Neural crest cell (in vitro differentiated cells): ENCODE data around the gene FSTL4. TPM values are rescaled to one million over a fixed set of nuclear protein-coding genes. Genes with fewer than 3 reads are reported as not detected.
A peak's percentile ranks its signal among the peaks of the same experiment; 100 is the strongest.
"Not testable (repeated sequence)": the region's sequence is repeated elsewhere in the genome, so short reads cannot be mapped to it uniquely, and the experiment has no call there.

Source experiments
- DNase-seq: peaks from one replicate; pipeline ENCODE4 v3.0.0; 2021; ENCODE audit warnings: low read depth, mixed read lengths, low spot score
- H3K27ac Mint-ChIP-seq: one replicate; pipeline ENCODE4 v1.8.0; 2021; ENCODE audit warnings: mild to moderate bottlenecking, mixed read lengths; ENCODE audit not compliant: unreplicated experiment
- H3K27me3 Mint-ChIP-seq: 2 replicates; pipeline ENCODE4 v1.8.0; 2021; ENCODE audit warnings: low read depth, mild to moderate bottlenecking, mixed read lengths
- H3K36me3 Mint-ChIP-seq: 2 replicates; pipeline ENCODE4 v1.8.0; 2021; ENCODE audit warnings: low read depth, mild to moderate bottlenecking, mixed read lengths
- H3K4me1 Mint-ChIP-seq: 2 replicates; pipeline ENCODE4 v1.8.0; 2021; ENCODE audit warnings: mixed read lengths
- H3K4me3 Mint-ChIP-seq: one replicate; pipeline ENCODE4 v1.8.0; 2021; ENCODE audit warnings: mild to moderate bottlenecking, mixed read lengths
- H3K9me3 Mint-ChIP-seq: 2 replicates; pipeline ENCODE4 v1.8.0; 2021; ENCODE audit warnings: mixed read lengths
- total RNA-seq: library from RNA; stranded (reverse); gene quantifications from 2 replicates; pipeline ENCODE4 v1.2.1, GENCODE V29; 2021
- TF ChIP-seq, protein P1 (sequence below): fragments of 200-600 bp; sonication (generic); conservative IDR thresholded peaks from 2 replicates; pipeline ENCODE4 v1.5.0; 2021; ENCODE audit warnings: antibody characterized with exemption, mild to moderate bottlenecking

FSTL4 gene
- total RNA-seq, 1 donor from 2014 or later: 2.0 TPM

DNA sequence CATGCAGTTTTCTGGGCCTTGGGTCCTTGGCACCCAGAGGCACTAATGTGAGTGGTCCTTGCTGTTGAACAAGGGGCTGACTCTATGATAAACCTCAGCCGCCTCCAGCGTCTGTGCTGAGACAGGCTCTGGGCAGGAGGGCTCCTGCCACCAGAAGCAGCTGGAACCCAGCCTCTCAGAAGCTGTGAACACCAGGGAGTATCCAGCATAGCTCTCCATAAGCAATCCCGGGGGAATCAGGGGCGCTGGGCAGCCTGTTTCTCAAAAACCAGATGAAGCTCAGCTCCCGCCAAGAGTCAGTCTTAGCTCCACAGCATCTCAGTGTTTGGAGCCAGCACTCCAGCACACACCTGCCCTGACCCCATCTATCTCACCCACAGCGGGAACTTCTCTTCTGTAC lies 390.3 kb downstream of the FSTL4 start:
- DNase-seq: no peak
- Mint-ChIP-seq H3K4me3 (no peak overlapping the region), H3K27me3 (no peaks in the 10 kb centered on the region), H3K27ac (no peak overlapping the region), H3K36me3 (no peaks in the 10 kb centered on the region), H3K4me1 (peaks cover 9% of the 10 kb centered on the region), H3K9me3 (no peaks in the 10 kb centered on the region)
- TF ChIP-seq, protein P1, sequence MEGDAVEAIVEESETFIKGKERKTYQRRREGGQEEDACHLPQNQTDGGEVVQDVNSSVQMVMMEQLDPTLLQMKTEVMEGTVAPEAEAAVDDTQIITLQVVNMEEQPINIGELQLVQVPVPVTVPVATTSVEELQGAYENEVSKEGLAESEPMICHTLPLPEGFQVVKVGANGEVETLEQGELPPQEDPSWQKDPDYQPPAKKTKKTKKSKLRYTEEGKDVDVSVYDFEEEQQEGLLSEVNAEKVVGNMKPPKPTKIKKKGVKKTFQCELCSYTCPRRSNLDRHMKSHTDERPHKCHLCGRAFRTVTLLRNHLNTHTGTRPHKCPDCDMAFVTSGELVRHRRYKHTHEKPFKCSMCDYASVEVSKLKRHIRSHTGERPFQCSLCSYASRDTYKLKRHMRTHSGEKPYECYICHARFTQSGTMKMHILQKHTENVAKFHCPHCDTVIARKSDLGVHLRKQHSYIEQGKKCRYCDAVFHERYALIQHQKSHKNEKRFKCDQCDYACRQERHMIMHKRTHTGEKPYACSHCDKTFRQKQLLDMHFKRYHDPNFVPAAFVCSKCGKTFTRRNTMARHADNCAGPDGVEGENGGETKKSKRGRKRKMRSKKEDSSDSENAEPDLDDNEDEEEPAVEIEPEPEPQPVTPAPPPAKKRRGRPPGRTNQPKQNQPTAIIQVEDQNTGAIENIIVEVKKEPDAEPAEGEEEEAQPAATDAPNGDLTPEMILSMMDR: no peak

DNA sequence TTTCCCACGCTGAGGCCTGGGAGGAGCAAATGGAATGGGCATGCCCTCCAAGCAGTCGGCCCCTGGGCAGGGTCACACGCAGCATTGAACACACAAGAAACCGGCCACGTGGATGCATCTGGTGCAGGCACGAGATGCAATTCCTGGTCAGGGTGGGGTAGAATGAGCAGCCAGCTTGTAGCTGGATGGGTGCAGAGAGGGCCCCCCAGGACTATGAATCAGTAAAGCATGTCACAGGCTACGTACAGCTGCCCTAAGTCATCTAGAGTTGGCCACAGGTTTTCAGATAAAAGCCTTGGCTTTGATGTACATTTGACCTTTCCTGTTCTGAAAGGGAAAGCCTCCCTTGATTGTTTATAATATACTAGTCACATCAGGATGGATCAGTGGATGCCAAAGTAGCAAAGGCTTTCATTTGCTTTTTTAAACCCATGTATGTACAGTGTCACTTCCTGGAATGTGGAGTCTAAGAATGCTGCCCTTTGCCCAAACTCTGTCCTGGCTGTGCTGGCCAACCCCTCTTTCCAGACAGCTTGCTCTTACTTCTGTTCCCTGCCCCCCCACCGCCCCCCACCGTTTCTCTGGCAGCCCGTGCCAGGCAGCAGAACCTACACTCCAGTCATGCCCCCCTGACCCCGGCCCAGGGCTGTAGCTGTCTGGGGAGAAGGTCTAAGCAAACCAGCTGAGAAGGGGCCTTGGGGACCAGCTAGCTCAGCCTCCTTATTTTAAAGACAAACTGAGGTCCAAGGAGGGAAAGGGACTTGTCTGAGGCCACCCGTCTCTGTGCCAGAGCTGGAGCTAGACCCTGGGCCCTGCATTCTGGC lies 391.3 kb downstream of the FSTL4 start:
- Mint-ChIP-seq H3K4me1 (peaks cover 9% of the 10 kb centered on the region), H3K36me3 (no peaks in the 10 kb centered on the region), H3K27me3 (no peaks in the 10 kb centered on the region), H3K9me3 (no peaks in the 10 kb centered on the region), H3K4me3 (no peak overlapping the region), H3K27ac (peak overlapping the region; percentile 29)
- no peak for DNase-seq
- TF ChIP-seq, protein P1: no peak

DNA sequence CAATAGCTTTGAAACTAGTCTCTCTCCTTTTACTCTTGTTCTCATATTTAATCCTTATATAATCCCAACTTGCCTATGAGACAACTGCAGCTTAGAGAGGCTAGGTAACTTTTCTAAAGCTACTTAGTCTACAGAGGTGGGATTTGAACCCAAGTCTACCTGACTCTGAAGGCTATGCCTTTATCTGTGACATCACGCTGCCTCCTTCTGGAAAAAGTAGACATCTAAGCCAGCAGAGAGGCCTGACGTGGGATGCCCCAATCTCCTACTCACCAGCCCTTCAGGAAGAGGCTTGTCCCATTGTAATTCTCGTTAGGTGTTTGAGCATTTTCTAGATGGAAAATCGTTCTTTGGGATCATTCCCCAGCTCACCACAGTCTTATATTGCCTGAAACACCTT lies 393.0 kb downstream of the FSTL4 start:
- TF ChIP-seq, protein P1: no peak
- H3K4me1 Mint-ChIP-seq: peaks cover 9% of the 10 kb centered on the region
- H3K4me3 Mint-ChIP-seq: no peak overlapping the region
- no peaks in the 10 kb centered on the region for H3K9me3 Mint-ChIP-seq
- no peak for DNase-seq
- no peaks in the 10 kb centered on the region for H3K27me3 Mint-ChIP-seq
- H3K36me3 Mint-ChIP-seq: no peaks in the 10 kb centered on the region
- no peak overlapping the region for H3K27ac Mint-ChIP-seq

DNA sequence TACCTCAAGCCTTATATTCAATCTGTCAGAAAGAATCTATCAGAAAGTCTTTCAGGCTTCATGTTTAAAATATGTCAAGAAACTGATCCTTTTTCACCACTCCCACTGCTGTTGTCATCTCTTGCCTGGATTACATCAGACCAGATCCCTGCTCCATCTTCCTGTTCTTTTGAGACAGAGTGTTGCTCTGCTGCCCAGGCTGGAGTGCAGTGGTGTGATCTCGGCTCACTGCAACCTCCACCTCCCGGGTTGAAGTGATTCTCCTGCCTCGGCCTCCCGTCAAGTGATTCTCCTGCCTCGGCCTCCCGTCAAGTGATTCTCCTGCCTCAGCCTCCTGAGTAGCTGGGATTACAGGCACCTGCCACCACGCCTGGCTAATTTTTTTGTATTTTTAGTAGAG lies 396.2 kb downstream of the FSTL4 start:
- H3K9me3 Mint-ChIP-seq, DNase-seq, H3K27ac Mint-ChIP-seq, H3K4me3 Mint-ChIP-seq, H3K4me1 Mint-ChIP-seq, H3K36me3 Mint-ChIP-seq, H3K27me3 Mint-ChIP-seq: not testable (repeated sequence)

DNA sequence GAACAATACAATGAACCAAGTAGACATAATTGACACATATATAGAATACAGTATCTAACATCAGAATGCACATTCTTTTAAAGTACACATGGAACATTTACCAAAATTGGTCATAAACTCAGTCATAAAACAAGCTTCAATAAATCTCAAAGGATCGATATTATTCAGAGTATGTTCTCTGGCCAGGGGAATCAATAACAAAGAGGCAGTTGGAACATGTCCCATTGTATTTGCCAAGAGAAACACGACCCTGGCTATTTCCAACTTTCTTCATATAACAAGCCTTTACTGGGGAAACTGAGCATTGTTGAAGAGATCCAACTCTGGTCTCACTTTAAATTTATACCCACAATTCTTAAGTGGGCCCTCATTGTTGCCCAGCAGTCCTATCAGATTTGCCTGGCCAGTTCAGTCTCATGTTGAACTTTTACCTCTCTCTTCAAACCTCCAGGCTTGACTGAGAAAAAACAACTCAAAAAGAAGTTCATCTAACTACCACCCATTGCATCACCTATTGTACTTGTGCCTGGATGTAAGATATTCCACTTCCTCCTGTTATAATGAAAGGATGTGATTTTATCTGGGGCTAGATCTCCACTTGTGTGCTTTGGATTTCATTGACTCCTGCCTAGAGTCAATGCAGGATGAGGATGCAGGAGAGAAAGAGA lies 398.1 kb downstream of the FSTL4 start:
- Mint-ChIP-seq H3K27ac (no peak overlapping the region), H3K9me3 (no peaks in the 10 kb centered on the region)
- TF ChIP-seq, protein P1: no peak

DNA sequence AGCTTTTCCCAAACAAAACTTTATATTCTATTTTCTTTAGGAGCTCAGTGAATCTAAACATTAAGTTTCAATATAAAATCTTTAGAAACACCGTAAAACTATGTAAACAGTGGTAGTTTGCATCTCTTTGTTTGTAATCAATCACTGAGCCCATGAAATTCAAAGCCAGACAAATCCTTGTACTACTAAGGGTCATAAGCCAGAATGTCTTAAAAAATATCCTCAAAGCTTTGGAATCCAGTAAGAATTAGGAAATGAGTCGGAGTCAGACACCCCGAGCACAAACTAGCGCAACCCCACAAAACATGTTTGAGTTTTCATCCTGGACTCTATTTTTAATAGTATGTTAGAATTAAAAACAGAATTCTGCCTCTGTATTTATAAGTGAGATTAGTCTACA lies 406.7 kb downstream of the FSTL4 start:
- no peak overlapping the region for H3K4me3 Mint-ChIP-seq
- H3K27me3 Mint-ChIP-seq: peaks cover 15% of the 10 kb centered on the region
- DNase-seq: no peak
- H3K4me1 Mint-ChIP-seq: no peaks in the 10 kb centered on the region
- no peaks in the 10 kb centered on the region for H3K9me3 Mint-ChIP-seq
- H3K27ac Mint-ChIP-seq: no peak overlapping the region
- no peaks in the 10 kb centered on the region for H3K36me3 Mint-ChIP-seq
- TF ChIP-seq, protein P1: no peak

More for the DNA sequence above, 398.1 kb downstream of the FSTL4 start:
- no peak for DNase-seq
- Mint-ChIP-seq H3K36me3 (no peaks in the 10 kb centered on the region), H3K4me1 (no peaks in the 10 kb centered on the region), H3K27me3 (peaks cover 3% of the 10 kb centered on the region), H3K4me3 (no peak overlapping the region)
